ENCODE results near the gene GATA6. TPM values are rescaled to one million over a fixed set of nuclear protein-coding genes. Genes with fewer than 3 reads are reported as not detected.

GATA6 gene
- total and polyA plus RNA-seq, 2 of the 8 experiments (the other 6 are each of a cell fraction or from before 2014, with no cell fraction given), result 0.09 TPM; not detected in 1

DNA sequence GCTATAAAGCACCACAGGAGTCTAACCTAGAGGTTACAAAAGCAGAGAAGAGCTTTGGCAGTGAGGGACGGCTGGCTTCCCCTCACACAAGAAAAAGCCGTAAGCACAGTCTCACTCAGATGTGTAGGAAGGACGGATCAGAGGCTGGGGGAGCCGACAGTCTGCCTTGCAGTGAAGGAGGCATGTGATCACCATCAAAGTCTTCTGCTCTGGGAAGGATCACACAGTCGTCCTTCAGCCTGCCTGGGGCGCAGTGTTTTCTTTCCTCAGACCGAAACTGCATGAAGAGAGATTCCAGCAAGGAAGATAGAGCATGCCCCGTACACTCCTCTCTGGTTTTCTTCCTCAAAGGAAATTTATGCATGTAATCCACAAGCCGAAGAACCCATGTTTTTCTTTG is 24.1 kb downstream of the GATA6 start:
- Histone ChIP-seq H4K20me1 (replicated peaks in 1 of 2; ENCODE audit: control insufficient read depth in 1 of 2, insufficient read depth in 2 of 2, low read length in 2 of 2) (no peaks in the 10 kb centered on the region), H3K56ac (replicated peaks; ENCODE audit: insufficient read length, low read depth, low read length) (no peak overlapping the region), H2AK5ac (ENCODE audit: low read depth, low read length) (no peak overlapping the region), H2BK120ac (replicated peaks; ENCODE audit: low read depth, low read length) (no peak overlapping the region), H3K27me3 (replicated peaks in 1 of 4; ENCODE audit: control insufficient read depth in 3 of 4, extremely low read depth in 1 of 4, insufficient read depth in 3 of 4, low read length in 3 of 4) (no peaks in the 10 kb centered on the region), H3K9ac (replicated peaks in 1 of 4; ENCODE audit: extremely low read depth in 1 of 4, low read depth in 3 of 4, low read length in 3 of 4) (no peak overlapping the region), H3K23me2 (ENCODE audit: low read depth, low read length) (no peaks in the 10 kb centered on the region), H3K4me3 (ENCODE audit: extremely low read depth in 1 of 4, insufficient read depth in 2 of 4, low read depth in 3 of 4, low read length in 4 of 4) (no peak overlapping the region), H2BK12ac (ENCODE audit: low read depth, low read length) (no peak overlapping the region), H3K27ac (ENCODE audit: low read depth, low read length) (no peak overlapping the region), H3K36me3 (ENCODE audit: control insufficient read depth in 2 of 4, insufficient read depth in 4 of 4, low read length in 3 of 4) (no peaks in the 10 kb centered on the region), H2BK20ac (ENCODE audit: low read length) (no peak overlapping the region), H3K4ac (replicated peaks; ENCODE audit: insufficient read length, low read depth, low read length) (no peak overlapping the region), H2AFZ (ENCODE audit: low read length) (peak overlapping the region; percentile 51; the same call in 1 of the 2 replicates), H3K79me1 (ENCODE audit: low read depth, low read length) (no peaks in the 10 kb centered on the region), H4K8ac (ENCODE audit: extremely low read depth, insufficient read depth, low read length) (no peak overlapping the region), H3K79me2 (ENCODE audit: control insufficient read depth in 1 of 2, insufficient read depth in 2 of 2, low read length in 2 of 2) (no peaks in the 10 kb centered on the region), H2BK5ac (ENCODE audit: low read depth, low read length) (no peak overlapping the region), H3K4me1 (replicated peaks in 1 of 4; ENCODE audit: control insufficient read depth in 3 of 4, insufficient read depth in 4 of 4, low read length in 3 of 4) (peaks cover 0 to 6% (median 2%) of the 10 kb centered on the region in 4 experiments; a peak in 2 of 7 replicates), H3K4me2 (ENCODE audit: insufficient read depth in 1 of 2, low read depth in 2 of 2, low read length in 2 of 2) (no peak overlapping the region), H3K14ac (ENCODE audit: insufficient read length) (no peak overlapping the region), H3K23ac (ENCODE audit: insufficient read length) (no peak overlapping the region), H4K91ac (replicated peaks; ENCODE audit: insufficient read length, low read length) (no peak overlapping the region), H3K18ac (ENCODE audit: extremely low read depth, low read length) (no peak overlapping the region), H3K9me3 (ENCODE audit: insufficient read depth in 2 of 2, low read depth in 1 of 2, low read length in 1 of 2) (no peaks in the 10 kb centered on the region), H2BK15ac (ENCODE audit: low read length) (no peak overlapping the region), H4K5ac (ENCODE audit: insufficient read length, low read depth, low read length) (no peak overlapping the region)
- 76% methylated on average over 9 of the region's 9 CpGs; no CpG with 5 or more reads in 1 of the 2 experiments for WGBS, 2 experiments (ENCODE audit: extremely low coverage in 1 of 2, insufficient coverage in 1 of 2, insufficient read length in 1 of 2, insufficient replicate concordance in 2 of 2, low coverage in 1 of 2, low lambda C conversion rate in 2 of 2, missing lambda C conversion rate in 1 of 2)
- ChIA-PET CTCF (ENCODE audit: partially characterized antibody) (interaction anchor here (0.9 to 1.2 kb wide), 3 partner anchors 8 to 140 kb away, joined by 3 to 4 read pairs (median 3); no protein-coding TSS in a partner anchor), POLR2A (ENCODE audit: partially characterized antibody) (no interaction called here)
- DNase-seq (ENCODE audit: low read depth in 1 of 2, low spot score in 2 of 2) (no peak), FAIRE-seq (no peak)
- TF ChIP-seq, protein P1, sequence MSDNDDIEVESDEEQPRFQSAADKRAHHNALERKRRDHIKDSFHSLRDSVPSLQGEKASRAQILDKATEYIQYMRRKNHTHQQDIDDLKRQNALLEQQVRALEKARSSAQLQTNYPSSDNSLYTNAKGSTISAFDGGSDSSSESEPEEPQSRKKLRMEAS (IDR thresholded peaks at IDR 0.05), result no peak
- TF ChIP-seq SAP30 (IDR thresholded peaks at IDR 0.05; ENCODE audit: insufficient read depth, insufficient replicate concordance, low read length), result no peak
- TF ChIP-seq HDAC6 (IDR thresholded peaks at IDR 0.05; ENCODE audit: low read depth, low read length), result no peak
- TF ChIP-seq, protein P2, sequence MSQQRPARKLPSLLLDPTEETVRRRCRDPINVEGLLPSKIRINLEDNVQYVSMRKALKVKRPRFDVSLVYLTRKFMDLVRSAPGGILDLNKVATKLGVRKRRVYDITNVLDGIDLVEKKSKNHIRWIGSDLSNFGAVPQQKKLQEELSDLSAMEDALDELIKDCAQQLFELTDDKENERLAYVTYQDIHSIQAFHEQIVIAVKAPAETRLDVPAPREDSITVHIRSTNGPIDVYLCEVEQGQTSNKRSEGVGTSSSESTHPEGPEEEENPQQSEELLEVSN (IDR thresholded peaks at IDR 0.05), result no peak
- TF ChIP-seq CHD2 (IDR thresholded peaks at IDR 0.05; ENCODE audit: low read length), result no peak
- no peak for TF ChIP-seq JUND (IDR thresholded peaks at IDR 0.05; ENCODE audit: low read length)
- TF ChIP-seq JUN (IDR thresholded peaks at IDR 0.05; ENCODE audit: low read depth, low read length), result no peak
- no peak for TF ChIP-seq TEAD4 (IDR thresholded peaks at IDR 0.05; ENCODE audit: low read depth, low read length)
- TF ChIP-seq TAF1 (IDR thresholded peaks at IDR 0.05; ENCODE audit: low read depth, low read length), result no peak
- no peak for TF ChIP-seq SP2 (IDR thresholded peaks at IDR 0.05; ENCODE audit: low read length)
- no peak for TF ChIP-seq KDM1A (IDR thresholded peaks at IDR 0.05; ENCODE audit: borderline replicate concordance, low read length)
